Mammary epithelial cell (primary cell): ENCODE measurements around the gene SLC23A2.

ENCODE experiments used
- CTCF ChIP-seq, 2 donors: IDR thresholded peaks in 1 of 2; conservative IDR thresholded peaks in 1 of 2; 2 replicates each; pipeline ENCODE4 v1.5.1; 2011 to 2012; ENCODE audit warnings: inconsistent platforms in 2 of 2, low read length in 2 of 2, mild to moderate bottlenecking in 2 of 2, control low read depth in 1 of 2, low read depth in 1 of 2; ENCODE audit not compliant: insufficient read depth in 1 of 2; ENCODE audit errors: extremely low read depth in 1 of 2
- EZH2 ChIP-seq: IDR thresholded peaks from 2 replicates; pipeline ENCODE4 v1.6.1; 2012; ENCODE audit warnings: low read length, inconsistent platforms, borderline replicate concordance

- no peak for TF ChIP-seq EZH2
- no peak for TF ChIP-seq CTCF (conservative IDR thresholded peaks at IDR 0.05 in 1 of 2, IDR thresholded peaks at IDR 0.05 in 1 of 2; ENCODE audit: extremely low read depth in 1 of 2, insufficient read depth in 1 of 2, low read depth in 1 of 2, low read length in 2 of 2)
These were observed 170.6 kb downstream of the SLC23A2 start for GRCh38 chr20:4830696-4831095.
